Measurements from ENCODE around the gene PRRT3. TPM values are rescaled to one million over a fixed set of nuclear protein-coding genes. Genes with fewer than 3 reads are reported as not detected.

The PRRT3 gene
- total RNA-seq, 1 donor from 2014 or later: 4.3 TPM

DNA sequence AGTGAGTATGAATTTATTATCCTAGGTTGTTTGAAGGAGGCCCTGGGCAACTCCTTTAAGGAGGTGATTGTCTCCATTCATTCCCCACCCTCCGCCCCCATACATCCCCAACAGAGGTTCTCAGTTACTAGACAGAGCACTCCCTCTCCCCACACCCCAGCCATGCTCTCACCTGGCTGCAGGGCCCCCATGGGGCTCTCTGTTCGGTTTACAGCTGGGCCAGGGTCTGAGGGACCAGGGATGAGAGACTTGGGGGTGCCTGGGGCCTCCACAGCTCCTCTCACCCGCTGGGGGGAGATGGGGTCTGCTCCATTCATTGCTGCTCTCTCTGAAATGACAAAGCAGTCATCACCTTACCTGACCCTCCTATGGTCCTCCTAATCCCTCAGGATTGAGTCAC, 3.6 kb downstream of the PRRT3 start:
- CTCF ChIA-PET: no interaction called here
- Mint-ChIP-seq H3K27ac (no peak overlapping the region), H3K4me3 (no peak overlapping the region)

DNA sequence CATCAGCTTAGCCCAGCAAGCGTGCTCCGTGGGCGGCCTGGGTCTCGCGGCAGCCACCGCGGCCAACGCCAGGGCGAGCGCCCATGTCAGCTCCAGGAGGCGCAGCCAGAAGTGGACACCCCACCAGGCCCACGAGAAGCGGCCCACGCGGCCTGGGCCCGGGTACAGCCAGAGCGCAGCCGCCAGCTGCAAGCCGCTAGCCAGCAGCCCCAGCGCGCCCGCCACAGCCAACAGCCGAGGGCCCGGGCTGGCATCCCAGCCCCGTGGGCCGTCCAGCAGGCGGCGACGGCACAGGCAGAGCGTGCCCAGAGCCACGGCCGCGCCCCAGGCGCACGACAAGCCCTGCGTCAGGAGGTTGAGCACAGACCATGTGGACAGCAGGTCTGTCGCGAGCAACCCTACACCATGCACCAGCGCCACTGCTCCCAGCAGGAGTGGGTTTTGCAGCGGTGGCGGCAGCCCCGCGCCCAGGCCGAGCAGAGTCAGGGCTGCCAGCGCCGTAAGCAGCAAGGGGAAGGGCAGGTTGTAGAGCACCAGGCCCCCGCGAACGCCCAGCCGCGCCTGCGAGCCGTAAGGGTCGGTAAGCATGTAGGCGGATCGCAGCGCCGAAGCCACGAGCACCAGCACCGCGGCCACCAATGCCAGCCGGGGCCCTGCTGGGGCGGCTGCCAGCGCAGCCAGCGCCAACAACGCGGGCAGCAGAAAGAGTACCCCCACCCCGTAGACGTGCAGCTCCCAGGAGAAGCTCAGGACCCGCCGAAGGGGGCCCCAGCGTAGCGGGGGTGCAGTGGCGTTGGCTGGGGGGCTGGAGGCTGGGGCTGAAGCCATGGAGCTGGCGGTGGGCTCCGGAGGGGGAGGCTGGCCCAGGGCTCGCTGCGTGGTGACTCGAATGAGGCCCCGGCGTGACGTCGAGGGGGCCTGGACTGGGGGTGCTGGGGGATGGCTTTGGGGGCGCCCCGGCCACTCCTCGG, 4.9 kb downstream of the PRRT3 start:
- H3K36me3 Mint-ChIP-seq (ENCODE audit: low read depth): peaks cover 16% of the 10 kb centered on the region
- no peaks in the 10 kb centered on the region for H3K27me3 Mint-ChIP-seq
- TF ChIP-seq, protein P1, sequence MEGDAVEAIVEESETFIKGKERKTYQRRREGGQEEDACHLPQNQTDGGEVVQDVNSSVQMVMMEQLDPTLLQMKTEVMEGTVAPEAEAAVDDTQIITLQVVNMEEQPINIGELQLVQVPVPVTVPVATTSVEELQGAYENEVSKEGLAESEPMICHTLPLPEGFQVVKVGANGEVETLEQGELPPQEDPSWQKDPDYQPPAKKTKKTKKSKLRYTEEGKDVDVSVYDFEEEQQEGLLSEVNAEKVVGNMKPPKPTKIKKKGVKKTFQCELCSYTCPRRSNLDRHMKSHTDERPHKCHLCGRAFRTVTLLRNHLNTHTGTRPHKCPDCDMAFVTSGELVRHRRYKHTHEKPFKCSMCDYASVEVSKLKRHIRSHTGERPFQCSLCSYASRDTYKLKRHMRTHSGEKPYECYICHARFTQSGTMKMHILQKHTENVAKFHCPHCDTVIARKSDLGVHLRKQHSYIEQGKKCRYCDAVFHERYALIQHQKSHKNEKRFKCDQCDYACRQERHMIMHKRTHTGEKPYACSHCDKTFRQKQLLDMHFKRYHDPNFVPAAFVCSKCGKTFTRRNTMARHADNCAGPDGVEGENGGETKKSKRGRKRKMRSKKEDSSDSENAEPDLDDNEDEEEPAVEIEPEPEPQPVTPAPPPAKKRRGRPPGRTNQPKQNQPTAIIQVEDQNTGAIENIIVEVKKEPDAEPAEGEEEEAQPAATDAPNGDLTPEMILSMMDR (IDR thresholded peaks at IDR 0.05): no peak
- no peak for ATAC-seq (ENCODE audit: low read depth)
- peaks cover 16% of the 10 kb centered on the region for H3K4me1 Mint-ChIP-seq
- no peak overlapping the region for H3K27ac Mint-ChIP-seq
- no peak for DNase-seq
- ChIA-PET CTCF (interaction anchor here (0.9 to 1.6 kb wide), 6 partner anchors 12 to 301 kb away, joined by 3 to 29 read pairs (median 4); partner anchors contain the start of genes CRELD1 and TATDN2), POLR2A (interaction anchor here (0.6 to 2.8 kb wide), 10 partner anchors 13 to 197 kb away, joined by 3 to 76 read pairs (median 5); partner anchors contain the start of genes ARPC4, CRELD1, EMC3 and FANCD2)
- no peak overlapping the region for H3K4me3 Mint-ChIP-seq
- intact Hi-C loops (cut with micrococcal nuclease): loop anchor here (5.0 kb wide), 2 partner anchors 105 to 445 kb away; partner anchors contain the start of gene RPUSD3
- H3K9me3 Mint-ChIP-seq: no peaks in the 10 kb centered on the region

More for the DNA sequence above, 3.6 kb downstream of the PRRT3 start:
- no peak for DNase-seq
- TF ChIP-seq, protein P1 (IDR thresholded peaks at IDR 0.05): no peak
- Mint-ChIP-seq H3K9me3 (no peaks in the 10 kb centered on the region), H3K36me3 (ENCODE audit: low read depth) (peaks cover 6% of the 10 kb centered on the region), H3K27me3 (no peaks in the 10 kb centered on the region), H3K4me1 (peaks cover 20% of the 10 kb centered on the region)
- intact Hi-C loops (cut with micrococcal nuclease): loop anchor here (5.0 kb wide), 2 partner anchors 106 to 446 kb away; partner anchors contain the start of gene RPUSD3
- POLR2A ChIA-PET: no interaction called here
- no peak for ATAC-seq (ENCODE audit: low read depth)

DNA sequence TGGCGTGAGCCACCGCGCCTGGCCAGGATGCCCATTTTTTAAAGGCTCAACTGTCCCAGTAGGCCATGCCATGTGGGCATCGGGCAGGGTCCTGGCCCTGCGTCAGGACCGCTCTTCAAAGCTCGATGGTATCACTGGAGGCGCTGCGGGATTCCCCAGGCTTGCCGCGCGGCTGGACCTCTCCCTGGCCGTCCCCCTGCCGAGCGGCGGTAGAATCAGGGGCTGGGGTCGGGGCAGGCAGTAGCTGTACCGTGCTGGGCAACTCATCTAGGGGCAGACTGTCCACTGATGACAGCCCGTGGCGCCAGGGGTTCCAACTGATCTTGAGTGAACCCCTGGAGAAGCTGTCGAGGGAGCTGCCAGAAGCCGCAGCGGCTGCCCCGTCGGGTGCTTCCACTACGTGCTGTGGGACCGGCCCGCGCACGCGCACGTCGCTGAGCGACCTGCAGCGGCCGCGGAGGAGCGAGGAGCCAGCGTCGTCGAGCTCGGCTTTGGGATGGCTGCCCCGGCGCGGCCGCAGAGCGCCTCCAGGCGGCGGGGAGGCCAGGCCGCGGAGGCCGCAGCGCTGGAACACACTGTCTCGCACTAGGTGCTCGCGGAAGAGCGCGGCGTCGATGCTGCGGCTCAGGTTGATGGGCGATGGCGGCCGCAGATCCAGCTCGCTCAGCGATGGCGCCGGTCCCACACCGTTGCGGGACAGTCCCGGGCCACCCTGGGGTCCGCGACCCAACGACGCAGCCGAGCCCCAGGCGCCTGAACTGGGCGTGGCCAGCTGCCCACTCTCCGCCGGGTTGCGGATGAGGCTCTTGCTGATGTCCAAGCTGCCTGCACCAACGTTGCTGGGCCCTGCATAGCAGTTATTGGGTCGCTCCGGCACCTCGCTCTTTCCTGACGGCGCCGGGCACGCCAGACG, 5.8 kb downstream of the PRRT3 start:
- H3K27me3 Mint-ChIP-seq: no peaks in the 10 kb centered on the region
- H3K36me3 Mint-ChIP-seq (ENCODE audit: low read depth): peaks cover 19% of the 10 kb centered on the region
- POLR2A ChIA-PET: interaction anchor here (0.6 to 2.8 kb wide), 11 partner anchors 12 to 197 kb away, joined by 3 to 76 read pairs (median 5); partner anchors contain the start of genes ARPC4, CRELD1, EMC3 and FANCD2
- H3K4me1 Mint-ChIP-seq: peaks cover 11% of the 10 kb centered on the region
- CTCF ChIA-PET: interaction anchor here (0.6 to 1.6 kb wide), 12 partner anchors 11 to 593 kb away, joined by 3 to 29 read pairs (median 4); partner anchors contain the start of genes CRELD1, JAGN1, OGG1 and TATDN2
- no peaks in the 10 kb centered on the region for H3K9me3 Mint-ChIP-seq
- H3K27ac Mint-ChIP-seq: peak overlapping the region; percentile 79
- DNase-seq: peak; percentile 75
- intact Hi-C loops (cut with micrococcal nuclease): loop anchor here (1.0 to 5.0 kb wide), 4 partner anchors 13 to 444 kb away; partner anchors contain the start of genes CRELD1, JAGN1 and RPUSD3
- ATAC-seq (ENCODE audit: low read depth): peak; percentile 91
- H3K4me3 Mint-ChIP-seq: peak overlapping the region; percentile 79
- TF ChIP-seq, protein P1 (IDR thresholded peaks at IDR 0.05): no peak

DNA sequence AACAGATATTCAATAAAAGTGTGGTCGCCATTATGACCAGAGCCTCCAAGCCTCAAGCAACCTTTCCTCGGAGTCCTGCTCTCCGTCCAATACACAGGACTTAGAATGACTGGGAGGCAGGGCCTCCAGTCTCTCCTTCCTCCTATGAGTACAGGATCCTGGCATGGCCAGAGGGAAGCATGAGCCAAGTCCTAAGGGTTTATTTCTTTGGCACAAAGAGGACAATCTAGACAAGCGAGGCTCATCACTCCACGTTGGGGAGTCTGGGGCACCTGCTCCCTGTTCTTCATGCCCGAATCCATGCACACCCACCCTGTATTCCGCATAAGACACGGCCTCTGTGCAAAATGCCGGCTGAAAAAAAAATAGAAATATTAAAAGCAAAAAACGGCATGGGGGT, 6.8 kb downstream of the PRRT3 start:
- CTCF ChIA-PET: interaction anchor here (1.1 kb wide), 2 partner anchors 54 to 592 kb away, joined by 3 to 4 read pairs; partner anchors contain the start of gene JAGN1
- TF ChIP-seq, protein P1 (IDR thresholded peaks at IDR 0.05): no peak
- H3K4me3 Mint-ChIP-seq: peak overlapping the region; percentile 19
- intact Hi-C loops (cut with micrococcal nuclease): loop anchor here (5.0 kb wide), 2 partner anchors 103 to 443 kb away; partner anchors contain the start of gene RPUSD3
- DNase-seq (no peak), ATAC-seq (ENCODE audit: low read depth) (no peak)
- H3K36me3 Mint-ChIP-seq (ENCODE audit: low read depth): peaks cover 25% of the 10 kb centered on the region
- no peaks in the 10 kb centered on the region for H3K9me3 Mint-ChIP-seq
- H3K4me1 Mint-ChIP-seq: peaks cover 5% of the 10 kb centered on the region
- POLR2A ChIA-PET: interaction anchor here (1.4 to 2.8 kb wide), 2 partner anchors 11 to 153 kb away, joined by 8 to 76 read pairs; partner anchors contain the start of genes ARPC4, CRELD1 and TADA3
- no peaks in the 10 kb centered on the region for H3K27me3 Mint-ChIP-seq
- no peak overlapping the region for H3K27ac Mint-ChIP-seq
